ENCODE results near the gene POLR1A. TPM values are rescaled to one million over a fixed set of nuclear protein-coding genes. Genes with fewer than 3 reads are reported as not detected.
A peak's percentile ranks its signal among the peaks of the same experiment; 100 is the strongest.

The POLR1A gene
- total and polyA plus RNA-seq, 2 of the 13 experiments (the other 11 are each of a cell fraction or from before 2014, with no cell fraction given), result 7.2 to 39.9 TPM

DNA sequence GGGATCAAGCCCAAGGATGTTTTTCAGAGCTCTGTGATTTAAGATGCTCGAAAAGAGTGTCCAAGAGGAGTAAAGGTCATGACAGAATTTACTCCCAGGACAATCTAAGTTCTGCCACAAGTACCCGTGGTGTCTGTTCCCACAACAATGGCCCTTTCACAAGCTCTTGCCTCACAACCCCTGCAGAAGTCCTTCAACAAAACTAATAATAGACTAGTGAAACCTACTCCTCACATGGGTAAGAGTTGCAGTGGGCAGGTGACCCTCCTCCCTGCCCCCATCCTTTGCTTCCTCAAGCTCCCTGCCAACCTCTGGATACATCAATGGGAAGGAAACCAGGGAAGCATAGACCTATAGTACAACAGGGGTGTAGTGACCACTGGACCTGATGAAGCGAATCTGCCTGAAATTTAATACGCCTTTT is 35.3 kb upstream of the POLR1A start:
- peaks cover 20% of the 10 kb centered on the region for H3K4me1 ChIP-seq (ENCODE audit: insufficient read depth, low read length)
- H3K9ac ChIP-seq (ENCODE audit: insufficient read depth, low read depth, low read length), result no peak overlapping the region
- no peaks in the 10 kb centered on the region for H4K20me1 ChIP-seq (ENCODE audit: insufficient read depth, low read length)
- H2AFZ ChIP-seq (ENCODE audit: low read length), result no peak overlapping the region
- ChIA-PET POLR2A (interaction anchor here (0.7 to 1.0 kb wide), 2 partner anchors 10 to 35 kb away, joined by 3 read pairs; partner anchors contain the start of genes POLR1A and PTCD3), CTCF (ENCODE audit: low intra/inter-chr PET ratio, low total read pairs) (no interaction called here)
- H3K27ac ChIP-seq (ENCODE audit: extremely low read length, insufficient read depth, low read length), result no peak overlapping the region
- in situ Hi-C loops (cut with HindIII; ENCODE audit: extremely low pct_ligation_motif_present, low pct_unique_long_range_greater_than_20kb), result no loop called here
- H3K9me3 ChIP-seq (ENCODE audit: low read length), result no peaks in the 10 kb centered on the region
- H3K4me3 ChIP-seq (replicated peaks in 1 of 3; ENCODE audit: insufficient read depth in 1 of 3, low read depth in 2 of 3, low read length in 3 of 3), result no peak overlapping the region
- 64% methylated on average over 4 of the region's 4 CpGs for WGBS (ENCODE audit: low lambda C conversion rate)
- TF ChIP-seq NONO (IDR thresholded peaks at IDR 0.05), result no peak
- TF ChIP-seq NONO (CRISPR knock-in tag; conservative IDR thresholded peaks at IDR 0.05), result no peak
- 0 out of 2 replicates have a peak, but pooled peaks have one; percentile 1 for TF ChIP-seq MBD4 (IDR thresholded peaks at IDR 0.05; ENCODE audit: borderline replicate concordance, low read length)
- TF ChIP-seq RBM22 (optimal IDR thresholded peaks at IDR 0.05; ENCODE audit: low read length), result peak; percentile 93
- peak; percentile 50 for TF ChIP-seq AGO2 (optimal IDR thresholded peaks at IDR 0.05; ENCODE audit: low read depth, low read length)
- TF ChIP-seq, protein P1, sequence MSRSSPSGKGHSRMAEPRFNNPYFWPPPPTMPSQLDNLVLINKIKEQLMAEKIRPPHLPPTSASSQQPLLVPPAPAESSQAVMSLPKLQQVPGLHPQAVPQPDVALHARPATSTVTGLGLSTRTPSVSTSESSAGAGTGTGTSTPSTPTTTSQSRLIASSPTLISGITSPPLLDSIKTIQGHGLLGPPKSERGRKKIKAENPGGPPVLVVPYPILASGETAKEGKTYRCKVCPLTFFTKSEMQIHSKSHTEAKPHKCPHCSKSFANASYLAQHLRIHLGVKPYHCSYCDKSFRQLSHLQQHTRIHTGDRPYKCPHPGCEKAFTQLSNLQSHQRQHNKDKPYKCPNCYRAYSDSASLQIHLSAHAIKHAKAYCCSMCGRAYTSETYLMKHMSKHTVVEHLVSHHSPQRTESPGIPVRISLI (CRISPR knock-in tag; IDR thresholded peaks at IDR 0.05; ENCODE audit: borderline replicate concordance), result 0 out of 2 replicates have a peak, but pooled peaks have one; percentile 25
- TF ChIP-seq ZNF251 (CRISPR knock-in tag; IDR thresholded peaks at IDR 0.05), result no peak
- no peak for TF ChIP-seq ZNF180 (CRISPR knock-in tag; IDR thresholded peaks at IDR 0.05; ENCODE audit: borderline replicate concordance, low read depth)
- TF ChIP-seq, protein P2, sequence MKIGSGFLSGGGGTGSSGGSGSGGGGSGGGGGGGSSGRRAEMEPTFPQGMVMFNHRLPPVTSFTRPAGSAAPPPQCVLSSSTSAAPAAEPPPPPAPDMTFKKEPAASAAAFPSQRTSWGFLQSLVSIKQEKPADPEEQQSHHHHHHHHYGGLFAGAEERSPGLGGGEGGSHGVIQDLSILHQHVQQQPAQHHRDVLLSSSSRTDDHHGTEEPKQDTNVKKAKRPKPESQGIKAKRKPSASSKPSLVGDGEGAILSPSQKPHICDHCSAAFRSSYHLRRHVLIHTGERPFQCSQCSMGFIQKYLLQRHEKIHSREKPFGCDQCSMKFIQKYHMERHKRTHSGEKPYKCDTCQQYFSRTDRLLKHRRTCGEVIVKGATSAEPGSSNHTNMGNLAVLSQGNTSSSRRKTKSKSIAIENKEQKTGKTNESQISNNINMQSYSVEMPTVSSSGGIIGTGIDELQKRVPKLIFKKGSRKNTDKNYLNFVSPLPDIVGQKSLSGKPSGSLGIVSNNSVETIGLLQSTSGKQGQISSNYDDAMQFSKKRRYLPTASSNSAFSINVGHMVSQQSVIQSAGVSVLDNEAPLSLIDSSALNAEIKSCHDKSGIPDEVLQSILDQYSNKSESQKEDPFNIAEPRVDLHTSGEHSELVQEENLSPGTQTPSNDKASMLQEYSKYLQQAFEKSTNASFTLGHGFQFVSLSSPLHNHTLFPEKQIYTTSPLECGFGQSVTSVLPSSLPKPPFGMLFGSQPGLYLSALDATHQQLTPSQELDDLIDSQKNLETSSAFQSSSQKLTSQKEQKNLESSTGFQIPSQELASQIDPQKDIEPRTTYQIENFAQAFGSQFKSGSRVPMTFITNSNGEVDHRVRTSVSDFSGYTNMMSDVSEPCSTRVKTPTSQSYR (CRISPR knock-in tag; IDR thresholded peaks at IDR 0.05; ENCODE audit: borderline replicate concordance), result peak; percentile 46; the same call in 1 of the 2 replicates
- TF ChIP-seq POLR2G (IDR thresholded peaks at IDR 0.05; ENCODE audit: low read depth, low read length), result peak; percentile 60; the same call in 1 of the 2 replicates
- TF ChIP-seq PAF1 (CRISPR knock-in tag; IDR thresholded peaks at IDR 0.05), result 0 out of 2 replicates have a peak, but pooled peaks have one; percentile 12
- no peak for TF ChIP-seq ZNF776 (CRISPR knock-in tag; IDR thresholded peaks at IDR 0.05)
- TF ChIP-seq SSRP1 (CRISPR knock-in tag; IDR thresholded peaks at IDR 0.05), result peak; percentile 8; the same call in 1 of the 2 replicates
- TF ChIP-seq CEBPG (CRISPR knock-in tag; IDR thresholded peaks at IDR 0.05), result peak; percentile 38; the same call in 1 of the 2 replicates
- TF ChIP-seq POLR2A (IDR thresholded peaks at IDR 0.05; ENCODE audit: insufficient read depth in 1 of 2, low read depth in 2 of 2, low read length in 2 of 2), result peak in 1 of 2 experiments; percentile 35; a peak in 1 of 4 replicates
- TF ChIP-seq SOX13 (IDR thresholded peaks at IDR 0.05), result no peak
- peak in 1 of 2 experiments; percentile 67; a peak in 2 of 4 replicates for TF ChIP-seq SOX13 (CRISPR knock-in tag; conservative IDR thresholded peaks at IDR 0.05 in 1 of 2, IDR thresholded peaks at IDR 0.05 in 1 of 2)
- peak; percentile 74; the same call in 1 of the 2 replicates for TF ChIP-seq POLR2AphosphoS2 (IDR thresholded peaks at IDR 0.05; ENCODE audit: low read depth, low read length)
- TF ChIP-seq CEBPB (IDR thresholded peaks at IDR 0.05; ENCODE audit: borderline replicate concordance, low read depth, low read length), result peak; percentile 67; the same call in 1 of the 2 replicates
- TF ChIP-seq SOX5 (CRISPR knock-in tag; IDR thresholded peaks at IDR 0.05; ENCODE audit: borderline replicate concordance), result peak; percentile 53; the same call in 1 of the 2 replicates
- TF ChIP-seq ZNF350 (CRISPR knock-in tag; IDR thresholded peaks at IDR 0.05; ENCODE audit: borderline replicate concordance, low read depth), result no peak
- TSS peak; percentile 14 for BruUV-seq (replicated peaks)
- peak; percentile 47 for ATAC-seq
- H3K79me2 ChIP-seq (ENCODE audit: insufficient read depth, low read length), result no peaks in the 10 kb centered on the region
- no peak for FAIRE-seq
- no peaks in the 10 kb centered on the region for H3K27me3 ChIP-seq (ENCODE audit: control insufficient read depth in 1 of 2, insufficient read depth in 2 of 2, low read length in 2 of 2)
- intact Hi-C loops (cut with micrococcal nuclease; ENCODE audit: unreplicated experiment), result loop anchor here (5.0 kb wide), 1 partner anchor 34 kb away; the partner anchor contains the start of genes POLR1A and PTCD3
- peak; percentile 64 for DNase-seq (ENCODE audit: low spot score)
- H3K4me2 ChIP-seq (ENCODE audit: low read depth, low read length), result no peak overlapping the region
- peaks cover 30 to 72% of the 10 kb centered on the region in 2 experiments for H3K36me3 ChIP-seq (replicated peaks in 1 of 2; ENCODE audit: control insufficient read depth in 1 of 2, insufficient read depth in 2 of 2, low read length in 2 of 2)
